Measurements from ENCODE around the gene TTBK1.

- TF ChIP-seq POLR2AphosphoS5 (IDR thresholded peaks at IDR 0.05; ENCODE audit: low read depth) (no peak), CTCF (IDR thresholded peaks at IDR 0.05; ENCODE audit: insufficient read depth, low read length) (no peak), GABPA (IDR thresholded peaks at IDR 0.05; ENCODE audit: low read depth) (no peak)
These were observed 21.4 kb downstream of the TTBK1 start for GRCh38 chr6:43264599-43265145.
